SK-N-SH (cell line): ENCODE measurements around the gene S100A13. TPM values are rescaled to one million over a fixed set of nuclear protein-coding genes. Genes with fewer than 3 reads are reported as not detected.

ENCODE experiments used
- CTCF ChIA-PET: fragments of 300-600, 350-600 bp; formaldehyde crosslinking; extraction: SDS; loops from one replicate; lab custom pipeline; 2021; lab: Yijun Ruan, JAX
- POLR2A ChIA-PET: fragments of 350-600 bp; sonication (Branson Sonifier 250); formaldehyde crosslinking; extraction: SDS; loops from one replicate; lab custom pipeline; 2020; ENCODE audit warnings: antibody characterized with exemption, inconsistent platforms; lab: Yijun Ruan, JAX
- DNase-seq: peaks from one replicate; pipeline ENCODE4 v3.0.0; 2012
- H2AFZ ChIP-seq: fragments of 200-600 bp; sonication (generic); 2 replicates; pipeline ENCODE4 v1.8.1; 2016; ENCODE audit warnings: antibody characterized with exemption, mild to moderate bottlenecking, low read depth
- H3F3A ChIP-seq: fragments of 200-600 bp; sonication (generic); replicated peaks from 2 replicates; pipeline ENCODE3; 2016; ENCODE audit warnings: antibody characterized with exemption, mild to moderate bottlenecking; ENCODE audit not compliant: insufficient read depth
- H3K27ac ChIP-seq, 2 experiments: fragments of 200-500 bp in 1 of 2; fragments of 200-600 bp in 1 of 2; sonication (Bioruptor generic) in 1 of 2; sonication (generic), shearing (Covaris generic) in 1 of 2; 2 replicates each; pipeline versions ENCODE4 v1.5.1 to v1.6.1; 2014 to 2016; ENCODE audit warnings: low read depth in 2 of 2, inconsistent platforms in 1 of 2, low read length in 1 of 2, mild to moderate bottlenecking in 1 of 2, mixed read lengths in 1 of 2
- H3K27me3 ChIP-seq: fragments of 200-600 bp; sonication (generic), shearing (Covaris generic); 2 replicates; pipeline ENCODE4 v1.6.1; 2016; ENCODE audit warnings: mixed run types; ENCODE audit not compliant: insufficient read depth
- H3K36me3 ChIP-seq, 2 experiments: fragments of 200-500 bp in 1 of 2; fragments of 200-600 bp in 1 of 2; sonication (Bioruptor generic) in 1 of 2; sonication (generic) in 1 of 2; replicated peaks in 1 of 2; 2 replicates each; pipeline versions ENCODE3 to v1.5.1; 2014 to 2016; ENCODE audit warnings: low read length in 1 of 2, mild to moderate bottlenecking in 1 of 2; ENCODE audit not compliant: insufficient read depth in 2 of 2, control insufficient read depth in 1 of 2
- H3K4me1 ChIP-seq, 2 experiments: fragments of 200-500 bp in 1 of 2; fragments of 200-600 bp in 1 of 2; sonication (Bioruptor generic) in 1 of 2; sonication (generic), shearing (Covaris generic) in 1 of 2; 2 replicates each; pipeline versions ENCODE4 v1.5.1 to v1.6.1; 2014 to 2016; ENCODE audit warnings: low read depth in 1 of 2, low read length in 1 of 2, mixed run types in 1 of 2; ENCODE audit not compliant: insufficient read depth in 2 of 2, control insufficient read depth in 1 of 2
- H3K4me2 ChIP-seq: fragments of 200-600 bp; sonication (generic), shearing (Covaris generic); 2 replicates; pipeline ENCODE4 v1.6.1; 2017; ENCODE audit warnings: mixed run types
- H3K4me3 ChIP-seq, 2 experiments: fragments of 200-500 bp in 1 of 2; fragments of 200-600 bp in 1 of 2; sonication (Bioruptor generic) in 1 of 2; sonication (generic), shearing (Covaris generic) in 1 of 2; 2 replicates each; pipeline versions ENCODE4 v1.5.1 to v1.8.1; 2014 to 2016; ENCODE audit warnings: low read depth in 2 of 2, inconsistent platforms in 1 of 2, low read length in 1 of 2, mild to moderate bottlenecking in 1 of 2, mixed read lengths in 1 of 2, moderate library complexity in 1 of 2
- H3K79me2 ChIP-seq: fragments of 200-600 bp; sonication (generic); 2 replicates; pipeline ENCODE4 v1.8.1; 2017; ENCODE audit warnings: mild to moderate bottlenecking; ENCODE audit not compliant: insufficient read depth
- H3K9ac ChIP-seq: fragments of 200-600 bp; sonication (generic); 2 replicates; pipeline ENCODE4 v1.6.1; 2017; ENCODE audit warnings: mixed run types
- H3K9me2 ChIP-seq: fragments of 200-600 bp; sonication (generic); 2 replicates; pipeline ENCODE4 v1.6.1; 2017; ENCODE audit warnings: mixed run types
- H3K9me3 ChIP-seq: fragments of 200-600 bp; sonication (generic); 2 replicates; pipeline ENCODE4 v1.6.1; 2017; ENCODE audit warnings: mixed run types, mild to moderate bottlenecking, moderate library complexity
- H4K20me1 ChIP-seq: fragments of 200-600 bp; sonication (generic); 2 replicates; pipeline ENCODE4 v1.6.1; 2017; ENCODE audit warnings: mild to moderate bottlenecking, mixed run types; ENCODE audit not compliant: insufficient read depth
- ELF1 ChIP-seq: IDR thresholded peaks from 2 replicates; pipeline ENCODE4 v1.4.0; 2012
- EP300 ChIP-seq, 2 experiments: IDR thresholded peaks; 2 replicates each; pipeline versions ENCODE4 v1.4.0 to v1.6.1; 2012; ENCODE audit warnings: borderline replicate concordance in 1 of 2, low read depth in 1 of 2, low read length in 1 of 2
- FOSL2 ChIP-seq: IDR thresholded peaks from 2 replicates; pipeline ENCODE4 v1.4.0; 2012; ENCODE audit warnings: low read depth, mild to moderate bottlenecking, moderate library complexity, borderline replicate concordance
- FOXJ3 ChIP-seq: sonication (generic); formaldehyde crosslinking; IDR thresholded peaks from 2 replicates; pipeline ENCODE4 v1.5.1; 2020; ENCODE audit warnings: mild to moderate bottlenecking, missing genetic modification reagents
- FOXM1 ChIP-seq: IDR thresholded peaks from 2 replicates; pipeline ENCODE4 v1.4.0; 2012; ENCODE audit warnings: low read depth, mild to moderate bottlenecking
- GABPA ChIP-seq: IDR thresholded peaks from 2 replicates; pipeline ENCODE4 v1.4.0; 2012; ENCODE audit warnings: low read depth, mild to moderate bottlenecking
- GATA2 ChIP-seq: sonication (generic); formaldehyde crosslinking; IDR thresholded peaks from 2 replicates; pipeline ENCODE4 v1.5.0; 2020; ENCODE audit warnings: mild to moderate bottlenecking, missing genetic modification reagents
- IRF3 ChIP-seq: fragments of 150-350 bp; IDR thresholded peaks from 2 replicates; pipeline ENCODE4 v1.6.1; 2016; ENCODE audit warnings: mild to moderate bottlenecking, low read depth, low read length
- MEF2A ChIP-seq: IDR thresholded peaks from 2 replicates; pipeline ENCODE4 v1.4.0; 2012; ENCODE audit warnings: low read depth, borderline replicate concordance
- NFIC ChIP-seq: IDR thresholded peaks from 2 replicates; pipeline ENCODE4 v1.4.0; 2012; ENCODE audit warnings: borderline replicate concordance
- NRF1 ChIP-seq: IDR thresholded peaks from 2 replicates; pipeline ENCODE4 v1.6.1; 2012; ENCODE audit warnings: low read depth, mild to moderate bottlenecking, low read length
- SMC3 ChIP-seq: IDR thresholded peaks from 2 replicates; pipeline ENCODE4 v1.6.1; 2012; ENCODE audit warnings: low read depth, low read length, improper control_type of control experiment
- TCF12 ChIP-seq: IDR thresholded peaks from 2 replicates; pipeline ENCODE4 v1.4.0; 2012
- TEAD4 ChIP-seq: IDR thresholded peaks from 2 replicates; pipeline ENCODE4 v1.4.0; 2012; ENCODE audit warnings: mild to moderate bottlenecking, borderline replicate concordance; ENCODE audit not compliant: insufficient read depth
- USF1 ChIP-seq: IDR thresholded peaks from 2 replicates; pipeline ENCODE4 v1.4.0; 2012; ENCODE audit warnings: low read depth, borderline replicate concordance
- YY1 ChIP-seq: IDR thresholded peaks from 2 replicates; pipeline ENCODE4 v1.4.0; 2012; ENCODE audit warnings: low read depth, mild to moderate bottlenecking
- ZBTB33 ChIP-seq: IDR thresholded peaks from 2 replicates; pipeline ENCODE4 v1.4.0; 2012; ENCODE audit warnings: low read depth, borderline replicate concordance
- WGBS: methylation state at CpG from one replicate; pipeline ENCODE4 v1.1.6; 2017; ENCODE audit warnings: low lambda C conversion rate; 5-methylcytosine and 5-hydroxymethylcytosine counted together
- polyA plus RNA-seq, 3 experiments: library from polyadenylated mRNA; depleted of rRNA; stranded (reverse); fragments of >200 nt; gene quantifications; 2 replicates each; pipeline ENCODE4 v1.2.3, GENCODE V29; 2012
- TF ChIP-seq, protein P1 (sequence below): fragments of 200-600 bp; sonication (generic); IDR thresholded peaks from 2 replicates; pipeline ENCODE4 v1.6.1; 2017; ENCODE audit warnings: antibody characterized with exemption, mild to moderate bottlenecking, moderate library complexity
- TF ChIP-seq, protein P2 (sequence below): IDR thresholded peaks from 2 replicates; pipeline ENCODE4 v1.6.1; 2012; ENCODE audit warnings: mild to moderate bottlenecking, low read depth, low read length, moderate library complexity

The S100A13 gene
- polyA plus RNA-seq, 1 of the 3 experiments (the other 2 are of a cell fraction), result 12.3 TPM

GRCh38 chr1:153626477-153626903 lies 815 bp downstream of the S100A13 start:
- Histone ChIP-seq H3K36me3 (no peaks in the 10 kb centered on the region), H3K9me2 (no peaks in the 10 kb centered on the region), H3K27ac (no peak overlapping the region), H3K79me2 (no peaks in the 10 kb centered on the region), H3F3A (peaks cover 8% of the 10 kb centered on the region), H2AFZ (no peak overlapping the region), H3K4me2 (no peak overlapping the region), H3K9me3 (no peaks in the 10 kb centered on the region), H3K4me3 (no peak overlapping the region), H4K20me1 (no peaks in the 10 kb centered on the region), H3K4me1 (peaks cover 10 to 11% of the 10 kb centered on the region in 2 experiments; a peak in 2 of 4 replicates), H3K27me3 (no peaks in the 10 kb centered on the region), H3K9ac (no peak overlapping the region)
- ChIA-PET POLR2A (no interaction called here), CTCF (interaction anchor here (1.2 to 8.3 kb wide), 3 partner anchors 11 to 116 kb away, joined by 6 to 62 read pairs (median 13); partner anchors contain the start of genes S100A14 and S100A16)
- TF ChIP-seq GABPA (no peak), USF1 (no peak), FOXJ3 (CRISPR knock-in tag) (no peak), NFIC (no peak), SMC3 (no peak), ZBTB33 (no peak), NRF1 (no peak), TEAD4 (no peak), IRF3 (no peak), GATA2 (no peak), MEF2A (no peak), FOSL2 (no peak), YY1 (no peak), TCF12 (no peak), EP300 (IDR thresholded peaks at IDR 0.05; ENCODE audit: borderline replicate concordance in 1 of 2, low read depth in 1 of 2, low read length in 1 of 2) (no peak), ELF1 (no peak), FOXM1 (no peak)
- TF ChIP-seq, protein P1, sequence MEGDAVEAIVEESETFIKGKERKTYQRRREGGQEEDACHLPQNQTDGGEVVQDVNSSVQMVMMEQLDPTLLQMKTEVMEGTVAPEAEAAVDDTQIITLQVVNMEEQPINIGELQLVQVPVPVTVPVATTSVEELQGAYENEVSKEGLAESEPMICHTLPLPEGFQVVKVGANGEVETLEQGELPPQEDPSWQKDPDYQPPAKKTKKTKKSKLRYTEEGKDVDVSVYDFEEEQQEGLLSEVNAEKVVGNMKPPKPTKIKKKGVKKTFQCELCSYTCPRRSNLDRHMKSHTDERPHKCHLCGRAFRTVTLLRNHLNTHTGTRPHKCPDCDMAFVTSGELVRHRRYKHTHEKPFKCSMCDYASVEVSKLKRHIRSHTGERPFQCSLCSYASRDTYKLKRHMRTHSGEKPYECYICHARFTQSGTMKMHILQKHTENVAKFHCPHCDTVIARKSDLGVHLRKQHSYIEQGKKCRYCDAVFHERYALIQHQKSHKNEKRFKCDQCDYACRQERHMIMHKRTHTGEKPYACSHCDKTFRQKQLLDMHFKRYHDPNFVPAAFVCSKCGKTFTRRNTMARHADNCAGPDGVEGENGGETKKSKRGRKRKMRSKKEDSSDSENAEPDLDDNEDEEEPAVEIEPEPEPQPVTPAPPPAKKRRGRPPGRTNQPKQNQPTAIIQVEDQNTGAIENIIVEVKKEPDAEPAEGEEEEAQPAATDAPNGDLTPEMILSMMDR, result no peak
- TF ChIP-seq, protein P2, sequence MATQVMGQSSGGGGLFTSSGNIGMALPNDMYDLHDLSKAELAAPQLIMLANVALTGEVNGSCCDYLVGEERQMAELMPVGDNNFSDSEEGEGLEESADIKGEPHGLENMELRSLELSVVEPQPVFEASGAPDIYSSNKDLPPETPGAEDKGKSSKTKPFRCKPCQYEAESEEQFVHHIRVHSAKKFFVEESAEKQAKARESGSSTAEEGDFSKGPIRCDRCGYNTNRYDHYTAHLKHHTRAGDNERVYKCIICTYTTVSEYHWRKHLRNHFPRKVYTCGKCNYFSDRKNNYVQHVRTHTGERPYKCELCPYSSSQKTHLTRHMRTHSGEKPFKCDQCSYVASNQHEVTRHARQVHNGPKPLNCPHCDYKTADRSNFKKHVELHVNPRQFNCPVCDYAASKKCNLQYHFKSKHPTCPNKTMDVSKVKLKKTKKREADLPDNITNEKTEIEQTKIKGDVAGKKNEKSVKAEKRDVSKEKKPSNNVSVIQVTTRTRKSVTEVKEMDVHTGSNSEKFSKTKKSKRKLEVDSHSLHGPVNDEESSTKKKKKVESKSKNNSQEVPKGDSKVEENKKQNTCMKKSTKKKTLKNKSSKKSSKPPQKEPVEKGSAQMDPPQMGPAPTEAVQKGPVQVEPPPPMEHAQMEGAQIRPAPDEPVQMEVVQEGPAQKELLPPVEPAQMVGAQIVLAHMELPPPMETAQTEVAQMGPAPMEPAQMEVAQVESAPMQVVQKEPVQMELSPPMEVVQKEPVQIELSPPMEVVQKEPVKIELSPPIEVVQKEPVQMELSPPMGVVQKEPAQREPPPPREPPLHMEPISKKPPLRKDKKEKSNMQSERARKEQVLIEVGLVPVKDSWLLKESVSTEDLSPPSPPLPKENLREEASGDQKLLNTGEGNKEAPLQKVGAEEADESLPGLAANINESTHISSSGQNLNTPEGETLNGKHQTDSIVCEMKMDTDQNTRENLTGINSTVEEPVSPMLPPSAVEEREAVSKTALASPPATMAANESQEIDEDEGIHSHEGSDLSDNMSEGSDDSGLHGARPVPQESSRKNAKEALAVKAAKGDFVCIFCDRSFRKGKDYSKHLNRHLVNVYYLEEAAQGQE, result no peak
- DNase-seq, result no peak
- 88% methylated on average over 2 of the region's 3 CpGs for WGBS
